Uterus (tissue), 2 donors: Measurements from ENCODE around the gene RMRP.

Source experiments
- POLR2A ChIP-seq, 2 donors: fragments of 450-650 bp; IDR thresholded peaks; one replicate each; pipeline ENCODE4 v1.6.1; 2016; ENCODE audit warnings: antibody characterized with exemption in 2 of 2, mild to moderate bottlenecking in 1 of 2, moderate library complexity in 1 of 2
- TF ChIP-seq, protein P1 (sequence below), 4 experiments: fragments of 200-600 bp in 2 of 4; fragments of 450-650 bp in 2 of 4; sonication (generic) in 2 of 4; IDR thresholded peaks; one replicate each; pipeline ENCODE4 v1.5.1; 2016 to 2019; ENCODE audit warnings: antibody characterized with exemption in 4 of 4, mild to moderate bottlenecking in 2 of 4, moderate library complexity in 1 of 4

DNA sequence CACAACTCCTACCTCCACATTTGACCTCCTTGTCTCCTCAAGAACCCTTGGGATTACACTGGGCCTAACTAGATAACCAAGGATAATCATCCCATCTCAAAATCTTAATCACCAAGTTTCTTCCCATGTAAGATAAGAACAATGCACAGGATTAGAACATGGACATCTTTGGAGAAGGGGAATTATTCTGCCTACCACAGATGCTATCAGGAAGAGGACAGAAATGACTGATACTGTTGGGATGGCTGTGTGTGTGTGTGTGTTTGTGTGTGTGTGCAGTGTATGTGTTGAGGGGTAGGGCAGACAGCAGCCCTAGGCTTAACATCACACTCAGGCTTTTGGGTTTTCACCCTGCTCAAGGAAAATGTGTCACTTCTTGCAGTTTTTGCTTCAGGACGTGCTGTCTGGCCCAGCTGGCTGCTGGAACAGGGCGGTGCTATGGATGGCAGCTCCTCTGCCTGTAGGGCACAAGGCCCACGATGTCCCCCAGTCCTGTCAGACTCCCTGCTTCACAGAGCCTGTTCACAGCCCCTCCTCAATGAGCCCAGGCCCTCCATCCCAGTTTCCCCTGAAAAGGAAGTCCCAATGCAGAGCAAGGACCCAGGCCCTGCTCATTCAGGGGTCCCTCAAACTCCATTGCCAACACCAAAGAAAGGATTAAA, 23.7 kb upstream of the RMRP start:
- no peak for TF ChIP-seq POLR2A (IDR thresholded peaks at IDR 0.05)
- TF ChIP-seq, protein P1, sequence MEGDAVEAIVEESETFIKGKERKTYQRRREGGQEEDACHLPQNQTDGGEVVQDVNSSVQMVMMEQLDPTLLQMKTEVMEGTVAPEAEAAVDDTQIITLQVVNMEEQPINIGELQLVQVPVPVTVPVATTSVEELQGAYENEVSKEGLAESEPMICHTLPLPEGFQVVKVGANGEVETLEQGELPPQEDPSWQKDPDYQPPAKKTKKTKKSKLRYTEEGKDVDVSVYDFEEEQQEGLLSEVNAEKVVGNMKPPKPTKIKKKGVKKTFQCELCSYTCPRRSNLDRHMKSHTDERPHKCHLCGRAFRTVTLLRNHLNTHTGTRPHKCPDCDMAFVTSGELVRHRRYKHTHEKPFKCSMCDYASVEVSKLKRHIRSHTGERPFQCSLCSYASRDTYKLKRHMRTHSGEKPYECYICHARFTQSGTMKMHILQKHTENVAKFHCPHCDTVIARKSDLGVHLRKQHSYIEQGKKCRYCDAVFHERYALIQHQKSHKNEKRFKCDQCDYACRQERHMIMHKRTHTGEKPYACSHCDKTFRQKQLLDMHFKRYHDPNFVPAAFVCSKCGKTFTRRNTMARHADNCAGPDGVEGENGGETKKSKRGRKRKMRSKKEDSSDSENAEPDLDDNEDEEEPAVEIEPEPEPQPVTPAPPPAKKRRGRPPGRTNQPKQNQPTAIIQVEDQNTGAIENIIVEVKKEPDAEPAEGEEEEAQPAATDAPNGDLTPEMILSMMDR (IDR thresholded peaks at IDR 0.05): no peak
